Measurements from ENCODE around the gene CYP39A1. TPM values are rescaled to one million over a fixed set of nuclear protein-coding genes. Genes with fewer than 3 reads are reported as not detected.
"Not testable (repeated sequence)": the region's sequence is repeated elsewhere in the genome, so short reads cannot be mapped to it uniquely, and the experiment has no call there.

CYP39A1 gene
- total RNA-seq, 2 experiments from 2014 or later: not detected

GRCh38 chr6:46651006-46651405, 1.6 kb downstream of the CYP39A1 start:
- POLR2A ChIA-PET: no interaction called here
- CTCF ChIA-PET: interaction anchor here (0.6 kb wide), 1 partner anchor 29 kb away, joined by 3 read pairs; no protein-coding TSS in a partner anchor

DNA sequence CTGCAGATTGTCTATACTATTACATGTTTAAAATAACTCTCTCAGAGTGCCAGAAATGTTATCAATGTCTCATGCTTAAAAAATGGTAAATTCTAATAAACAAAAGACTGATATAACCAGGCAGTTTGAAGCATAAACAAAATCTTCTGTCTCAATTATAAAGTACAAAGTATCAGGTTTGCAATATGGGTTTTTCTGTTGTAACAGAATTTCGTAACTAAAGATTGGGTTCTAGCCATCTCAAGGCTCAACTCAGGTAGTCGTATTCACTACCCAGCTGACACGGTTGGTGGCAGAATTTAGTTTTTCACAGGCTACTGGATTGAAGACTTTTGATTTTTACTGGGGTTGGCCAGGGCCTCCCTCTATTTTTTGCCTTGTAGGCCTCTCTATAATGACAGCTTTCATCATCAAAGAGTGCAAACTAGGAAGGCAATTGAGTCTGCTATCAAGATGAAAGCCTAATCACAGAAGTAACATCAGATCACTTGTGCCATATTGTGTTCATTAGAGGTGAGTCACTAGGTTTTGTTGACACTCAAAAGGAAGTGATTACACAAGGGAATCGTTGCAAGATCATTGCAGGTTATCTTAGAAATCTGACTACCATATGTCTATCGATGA, 3.6 kb downstream of the CYP39A1 start:
- CTCF ChIA-PET: no interaction called here
- POLR2A ChIA-PET: no interaction called here

DNA sequence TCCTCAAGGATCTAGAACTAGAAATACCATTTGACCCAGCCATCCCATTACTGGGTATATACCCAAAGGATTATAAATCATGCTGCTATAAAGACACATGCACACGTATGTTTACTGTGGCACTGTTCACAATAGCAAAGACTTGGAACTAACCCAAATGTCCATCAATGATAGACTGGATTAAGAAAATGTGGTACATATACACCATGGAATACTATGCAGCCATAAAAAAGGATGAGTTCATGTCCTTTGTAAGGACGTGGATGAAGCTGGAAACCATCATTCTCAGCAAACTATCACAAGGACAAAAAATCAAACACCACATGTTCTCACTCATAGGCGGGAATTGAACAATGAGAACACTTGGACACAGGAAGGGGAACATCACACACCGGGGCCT, 4.5 kb downstream of the CYP39A1 start:
- CTCF ChIA-PET, POLR2A ChIA-PET: not testable (repeated sequence)

DNA sequence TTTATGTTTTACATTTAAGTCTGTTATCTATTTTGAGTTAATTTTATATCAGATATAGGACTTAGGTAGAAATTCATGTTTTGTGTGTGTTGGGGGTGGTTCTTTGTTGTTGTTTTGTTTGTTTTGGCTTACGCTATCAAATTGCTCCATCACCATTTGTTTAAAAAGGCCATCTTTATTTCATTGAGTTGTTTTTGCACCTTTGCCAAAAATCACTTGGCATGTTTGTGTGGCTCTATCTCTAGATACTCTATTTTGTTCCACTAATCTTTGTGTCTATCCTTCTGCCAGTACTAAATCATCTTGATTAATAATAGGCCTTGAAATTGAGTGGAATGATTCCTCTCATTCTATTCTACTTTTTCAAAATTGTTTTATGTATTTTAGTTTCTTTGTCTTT, 7.4 kb downstream of the CYP39A1 start:
- ChIA-PET POLR2A (no interaction called here), CTCF (no interaction called here)

DNA sequence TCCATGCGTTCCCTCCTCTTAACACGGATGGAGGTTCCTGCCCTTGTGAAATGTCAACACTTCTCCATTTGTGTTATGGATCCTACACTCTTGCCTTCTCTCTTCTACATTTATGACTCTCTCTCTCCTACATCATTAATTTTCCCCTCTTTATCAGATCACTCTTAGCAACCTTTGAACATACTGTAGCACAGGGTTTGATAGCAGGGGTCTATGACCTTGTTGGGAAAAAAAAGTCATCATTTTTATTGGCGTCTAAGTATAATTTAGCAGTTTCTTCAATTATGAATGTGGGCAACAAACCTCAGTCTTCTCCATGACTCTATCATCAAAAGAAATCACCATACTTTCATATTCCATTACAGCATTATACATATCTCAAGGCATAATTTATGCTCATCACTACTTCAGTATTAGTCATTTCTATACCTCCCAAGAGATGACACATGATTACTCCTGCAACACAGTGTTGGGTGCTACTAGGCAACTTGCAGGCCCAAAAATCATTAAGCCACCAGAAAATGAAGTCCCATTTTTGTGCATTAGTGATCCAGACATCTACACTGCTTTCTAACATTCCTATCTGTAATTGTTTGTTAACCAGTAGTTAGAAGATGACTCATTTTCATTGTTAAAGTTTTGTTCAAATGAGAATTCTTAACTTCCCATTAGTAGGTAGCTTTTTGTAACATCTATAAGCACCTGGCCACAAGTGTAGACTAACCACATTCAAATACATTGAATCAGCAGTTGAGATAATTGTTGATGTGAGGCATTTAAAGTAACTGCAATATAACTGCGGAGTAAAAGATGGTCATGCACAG, 9.5 kb downstream of the CYP39A1 start:
- CTCF ChIA-PET: no interaction called here
- POLR2A ChIA-PET: no interaction called here

- POLR2A ChIA-PET: no interaction called here
- CTCF ChIA-PET: no interaction called here
Observed at GRCh38 chr6:46638650-46639049, 14.0 kb downstream of the CYP39A1 start.

DNA sequence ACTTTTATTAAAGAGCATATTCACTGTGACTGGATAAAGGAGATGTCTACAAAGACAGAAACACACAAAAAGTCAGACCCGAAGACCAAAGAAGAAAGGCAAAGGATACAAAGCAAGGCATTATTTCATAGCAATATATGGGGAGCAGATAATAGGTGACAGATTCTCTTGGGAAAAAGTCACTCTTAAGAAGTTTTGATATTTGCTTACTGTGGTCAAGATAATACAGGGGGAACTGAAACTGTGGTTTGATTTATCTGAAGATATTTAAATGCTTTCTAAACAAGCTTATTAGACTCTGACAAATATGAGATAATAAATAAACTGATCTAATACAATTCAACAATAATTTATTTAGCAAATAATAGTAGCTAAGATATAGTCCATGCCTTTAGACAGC, 14.7 kb downstream of the CYP39A1 start:
- CTCF ChIA-PET: no interaction called here
- POLR2A ChIA-PET: no interaction called here

DNA sequence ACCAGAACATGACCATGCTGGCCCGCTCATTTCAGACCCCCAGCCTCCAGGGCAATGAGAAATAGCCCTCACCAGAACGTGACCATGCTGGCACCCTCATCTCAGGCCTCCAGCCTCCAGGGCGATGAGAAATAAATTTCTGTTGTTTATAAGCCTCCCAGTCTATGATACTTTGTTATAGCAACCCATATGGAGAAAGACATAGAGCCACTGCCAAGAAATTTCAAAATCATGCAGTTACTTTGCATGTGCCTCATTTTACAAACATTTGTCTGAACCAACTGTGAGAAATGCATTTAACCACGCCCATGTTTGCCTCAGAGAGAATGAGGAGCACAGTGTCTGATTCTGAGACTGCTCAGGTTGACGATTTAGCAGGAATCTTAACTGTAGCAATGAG, 15.5 kb downstream of the CYP39A1 start:
- POLR2A ChIA-PET: no interaction called here
- CTCF ChIA-PET: no interaction called here

GRCh38 chr6:46635462-46635861, 17.2 kb downstream of the CYP39A1 start:
- ChIA-PET CTCF (no interaction called here), POLR2A (no interaction called here)

DNA sequence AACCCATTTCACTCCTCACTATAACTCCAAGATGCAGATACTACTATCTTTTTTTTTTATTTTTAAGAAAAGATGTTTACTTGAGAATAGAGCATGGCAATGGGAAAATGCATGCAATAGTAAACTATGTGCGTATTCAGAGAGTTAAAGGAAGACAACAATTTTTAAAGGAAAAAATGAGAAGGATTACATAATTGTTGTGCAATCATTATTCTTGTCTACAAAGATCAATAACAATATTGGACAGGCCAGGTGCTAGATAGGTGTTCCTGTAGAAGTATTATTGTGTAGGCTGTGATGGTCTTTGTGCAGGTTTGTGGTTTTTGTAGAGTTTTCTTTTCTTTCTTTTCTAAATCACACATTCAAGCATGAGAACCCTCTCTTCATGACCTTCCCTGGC, 20.6 kb downstream of the CYP39A1 start:
- CTCF ChIA-PET: no interaction called here
- POLR2A ChIA-PET: no interaction called here

GRCh38 chr6:46629691-46630090, 22.9 kb downstream of the CYP39A1 start:
- ChIA-PET POLR2A (no interaction called here), CTCF (no interaction called here)

- POLR2A ChIA-PET: no interaction called here
- CTCF ChIA-PET: no interaction called here
Observed at GRCh38 chr6:46628976-46629375, 23.6 kb downstream of the CYP39A1 start.

GRCh38 chr6:46628498-46628897, 24.1 kb downstream of the CYP39A1 start:
- POLR2A ChIA-PET: no interaction called here
- CTCF ChIA-PET: no interaction called here

DNA sequence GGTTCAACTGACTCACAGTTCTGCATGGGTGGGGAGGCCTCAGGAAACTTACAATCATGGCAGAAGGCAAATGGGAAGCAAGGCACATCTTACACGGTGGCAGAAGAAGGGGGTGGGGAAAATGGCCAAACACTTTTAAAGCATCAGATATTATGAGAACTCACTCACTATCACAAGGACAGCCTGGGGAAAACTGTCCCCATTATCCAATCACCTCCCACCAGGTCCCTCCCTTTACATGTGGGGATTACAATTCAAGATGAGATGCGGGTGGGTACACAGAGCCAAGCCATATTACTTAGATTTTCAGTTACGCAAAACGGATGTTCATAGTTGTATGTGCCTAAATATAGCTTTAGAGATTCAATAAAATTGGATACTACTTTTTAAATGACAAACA, 25.6 kb downstream of the CYP39A1 start:
- ChIA-PET CTCF (interaction anchor here (0.7 kb wide), 1 partner anchor 203 kb away, joined by 3 read pairs; no protein-coding TSS in a partner anchor), POLR2A (no interaction called here)

- CTCF ChIA-PET: no interaction called here
- POLR2A ChIA-PET: no interaction called here
Observed at GRCh38 chr6:46626228-46626909, 26.2 kb downstream of the CYP39A1 start.

DNA sequence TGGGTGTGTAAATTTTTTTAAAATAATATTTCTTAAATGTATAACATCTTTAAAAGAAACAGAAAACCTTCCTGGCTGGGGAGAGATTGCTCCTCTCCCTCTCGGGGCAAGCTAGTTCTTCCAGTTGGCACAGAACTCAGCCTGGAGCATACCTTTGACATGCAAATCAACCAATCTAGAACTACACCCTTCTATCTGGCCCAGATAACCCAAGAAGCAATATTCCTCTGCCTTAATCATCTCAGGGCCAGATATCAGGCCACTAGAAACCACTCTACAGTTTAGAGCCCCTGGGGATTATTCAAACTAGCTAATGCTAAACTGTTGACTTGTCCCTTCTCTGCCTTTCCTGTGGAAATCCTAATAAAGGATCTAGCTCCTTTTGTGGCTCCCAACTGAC, 33.9 kb downstream of the CYP39A1 start:
- POLR2A ChIA-PET: interaction anchor here (0.6 kb wide), 1 partner anchor 38 kb away, joined by 4 read pairs; no protein-coding TSS in a partner anchor

GRCh38 chr6:46612645-46613044, 40.0 kb downstream of the CYP39A1 start:
- ChIA-PET CTCF (no interaction called here), POLR2A (no interaction called here)

More for the DNA sequence above, 33.9 kb downstream of the CYP39A1 start:
- CTCF ChIA-PET: no interaction called here

GRCh38 chr6:46610862-46611553, 41.6 kb downstream of the CYP39A1 start:
- ChIA-PET POLR2A (no interaction called here), CTCF (no interaction called here)

DNA sequence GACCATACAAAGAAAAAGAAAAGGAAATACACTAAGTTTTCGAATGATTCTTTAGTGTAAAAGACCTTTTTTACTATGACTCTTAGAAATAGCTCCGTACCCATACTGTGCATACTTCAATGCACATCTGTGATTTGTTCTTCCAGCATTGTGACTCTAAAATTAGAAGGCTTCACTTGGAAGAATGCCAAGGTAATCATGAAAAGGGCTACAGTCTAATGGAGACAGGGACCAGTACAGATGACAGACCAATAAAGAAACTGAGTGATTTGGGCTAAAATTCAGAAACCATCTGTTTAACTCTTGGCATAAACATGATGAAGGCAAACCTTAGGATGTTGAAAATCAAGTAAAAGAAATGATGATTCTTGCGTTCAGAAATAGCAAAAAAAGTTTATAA, 46.3 kb downstream of the CYP39A1 start:
- ChIA-PET POLR2A (no interaction called here), CTCF (no interaction called here)

DNA sequence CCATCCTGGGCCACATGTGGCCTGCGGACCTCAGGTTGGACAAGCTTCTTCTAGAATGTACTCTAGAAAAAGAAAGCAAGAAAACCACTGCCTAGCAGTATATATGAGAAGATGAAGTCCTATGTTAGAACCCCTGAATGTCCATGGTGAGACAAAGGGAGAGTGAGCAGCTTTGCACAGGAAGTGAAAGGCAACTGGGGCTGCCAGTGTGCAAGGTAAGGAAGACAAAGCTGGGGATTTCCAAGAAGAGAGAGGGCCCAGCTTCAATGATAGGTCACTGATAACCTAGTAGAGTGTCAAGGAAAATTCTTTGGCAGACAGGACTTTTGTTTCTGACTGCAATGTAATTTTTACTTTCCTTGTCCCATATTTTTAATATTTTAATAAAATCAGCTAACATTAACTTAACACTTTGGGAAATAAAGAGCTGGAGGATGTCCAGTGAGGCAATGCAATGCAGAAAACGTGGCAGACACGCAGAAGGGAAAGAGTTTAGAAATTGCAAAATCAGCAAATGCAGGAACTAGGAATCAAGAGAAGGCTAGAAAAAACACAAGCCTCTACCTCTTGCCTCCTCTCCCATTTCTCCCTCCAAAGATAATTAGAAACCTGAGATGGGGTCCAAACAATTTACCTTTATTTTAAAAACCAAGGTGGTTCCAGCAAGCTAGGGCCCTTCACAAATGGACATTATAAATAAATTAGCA, 47.4 kb downstream of the CYP39A1 start:
- CTCF ChIA-PET: interaction anchor here (0.7 kb wide), 1 partner anchor 649 kb away, joined by 3 read pairs; no protein-coding TSS in a partner anchor
- POLR2A ChIA-PET: no interaction called here
